Mesothelial cell of epicardium (in vitro differentiated cells): Measurements from ENCODE around the gene GSTK1. TPM values are rescaled to one million over a fixed set of nuclear protein-coding genes. Genes with fewer than 3 reads are reported as not detected.

Experiments used
- DNase-seq, 2 experiments: peaks; one replicate each; pipeline ENCODE4 v3.0.0; 2021; ENCODE audit warnings: low spot score in 2 of 2; ENCODE audit not compliant: unreplicated experiment in 2 of 2
- H3K27ac Mint-ChIP-seq: 2 replicates; pipeline ENCODE4 v1.8.0; 2021; ENCODE audit warnings: mixed read lengths
- H3K27me3 Mint-ChIP-seq: 2 replicates; pipeline ENCODE4 v1.8.0; 2021; ENCODE audit warnings: low read depth, mixed read lengths
- H3K36me3 Mint-ChIP-seq: 2 replicates; pipeline ENCODE4 v1.8.0; 2021; ENCODE audit warnings: mixed read lengths
- H3K4me1 Mint-ChIP-seq: 2 replicates; pipeline ENCODE4 v1.8.0; 2021; ENCODE audit warnings: mixed read lengths
- H3K4me3 Mint-ChIP-seq: 2 replicates; pipeline ENCODE4 v1.8.0; 2021; ENCODE audit warnings: mild to moderate bottlenecking, moderate library complexity, mixed read lengths
- H3K9me3 Mint-ChIP-seq: 2 replicates; pipeline ENCODE4 v1.8.0; 2021; ENCODE audit warnings: mixed read lengths
- CTCF ChIP-seq: fragments of 200-600 bp; sonication (generic); IDR thresholded peaks from one replicate; pipeline ENCODE4 v1.5.0; 2021; ENCODE audit warnings: antibody characterized with exemption; ENCODE audit not compliant: unreplicated experiment
- total RNA-seq: library from RNA; stranded (reverse); gene quantifications from 3 replicates; pipeline ENCODE4 v1.2.1, GENCODE V29; 2021

The GSTK1 gene
- total RNA-seq, 1 donor from 2014 or later = 86.7 TPM

GRCh38 chr7:143227806-143228205, 35.4 kb upstream of the GSTK1 start:
- DNase-seq = no peak
- Mint-ChIP-seq H3K9me3 (peaks cover 4% of the 10 kb centered on the region), H3K36me3 (no peaks in the 10 kb centered on the region), H3K4me3 (no peak overlapping the region), H3K27ac (no peak overlapping the region), H3K27me3 (peaks cover 2% of the 10 kb centered on the region), H3K4me1 (peaks cover 21% of the 10 kb centered on the region)
- TF ChIP-seq CTCF = no peak

- Mint-ChIP-seq H3K9me3 (peaks cover 13% of the 10 kb centered on the region), H3K27me3 (no peaks in the 10 kb centered on the region), H3K36me3 (no peaks in the 10 kb centered on the region), H3K4me3 (no peak overlapping the region), H3K4me1 (peaks cover 17% of the 10 kb centered on the region), H3K27ac (peak overlapping the region; percentile 22)
- DNase-seq = no peak
- no peak for TF ChIP-seq CTCF
Measured at GRCh38 chr7:143229054-143229790, 34.0 kb upstream of the GSTK1 start.

- H3K9me3 Mint-ChIP-seq = peaks cover 21% of the 10 kb centered on the region
- no peak for DNase-seq
- H3K36me3 Mint-ChIP-seq = no peaks in the 10 kb centered on the region
- H3K27me3 Mint-ChIP-seq = no peaks in the 10 kb centered on the region
- no peak overlapping the region for H3K4me3 Mint-ChIP-seq
- H3K27ac Mint-ChIP-seq = no peak overlapping the region
- TF ChIP-seq CTCF = no peak
- peaks cover 14% of the 10 kb centered on the region for H3K4me1 Mint-ChIP-seq
Measured at GRCh38 chr7:143230602-143231457, 32.4 kb upstream of the GSTK1 start.

GRCh38 chr7:143233816-143234532, 29.3 kb upstream of the GSTK1 start:
- peaks cover 37% of the 10 kb centered on the region for H3K9me3 Mint-ChIP-seq
- H3K4me1 Mint-ChIP-seq = peaks cover 5% of the 10 kb centered on the region
- H3K4me3 Mint-ChIP-seq = no peak overlapping the region
- no peak for DNase-seq
- H3K27me3 Mint-ChIP-seq = no peaks in the 10 kb centered on the region
- no peak overlapping the region for H3K27ac Mint-ChIP-seq
- TF ChIP-seq CTCF = no peak
- H3K36me3 Mint-ChIP-seq = peaks cover 2% of the 10 kb centered on the region

GRCh38 chr7:143234533-143234875, 28.7 kb upstream of the GSTK1 start:
- TF ChIP-seq CTCF = no peak
- Mint-ChIP-seq H3K27ac (no peak overlapping the region), H3K27me3 (no peaks in the 10 kb centered on the region), H3K36me3 (peaks cover 2% of the 10 kb centered on the region), H3K9me3 (peaks cover 37% of the 10 kb centered on the region), H3K4me3 (no peak overlapping the region), H3K4me1 (peaks cover under 1% of the 10 kb centered on the region)
- no peak for DNase-seq
